ENCODE measurements around the gene C10orf90.
A peak's percentile ranks its signal among the peaks of the same experiment; 100 is the strongest.

C10orf90 gene

DNA sequence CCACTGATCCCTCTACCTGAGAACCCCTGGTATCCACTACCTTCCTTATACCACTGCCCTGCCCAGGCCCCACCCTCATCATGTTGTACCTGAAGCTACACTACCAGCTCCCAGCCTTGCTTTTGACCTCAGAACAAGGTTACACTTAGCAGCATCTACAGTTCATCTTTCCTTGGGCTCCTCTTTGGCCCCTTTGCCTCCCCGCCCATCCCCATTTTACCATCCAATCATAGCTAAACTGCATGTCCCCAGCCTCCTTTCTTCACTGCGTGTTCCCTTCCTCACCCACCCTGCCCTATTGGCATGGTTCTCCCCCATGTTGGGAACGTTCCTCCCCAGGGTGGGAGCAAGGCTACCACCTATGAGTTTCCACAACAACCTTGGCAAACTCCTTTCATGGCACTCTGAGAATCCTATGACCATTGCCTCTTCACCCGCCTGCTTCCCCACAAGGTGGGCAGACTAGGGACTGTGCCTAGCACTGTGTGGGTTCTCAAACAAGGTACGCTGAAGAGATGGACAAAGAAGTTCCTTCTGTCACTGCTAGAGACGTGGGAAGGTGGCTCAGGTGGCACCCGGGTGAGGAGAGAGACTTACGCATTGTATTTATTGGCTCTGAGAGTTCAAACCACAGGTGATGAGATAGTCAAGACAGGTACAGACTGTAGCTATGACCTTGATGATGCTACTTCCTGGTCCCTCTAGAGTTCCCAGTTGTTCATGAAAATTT, 215.3 kb downstream of the C10orf90 start:
- TF ChIP-seq CTCF (IDR thresholded peaks at IDR 0.05; ENCODE audit: unreplicated experiment in 3 of 3) = no peak
- H3K4me3 Mint-ChIP-seq = no peak overlapping the region
- H3K36me3 Mint-ChIP-seq (ENCODE audit: low read depth) = no peaks in the 10 kb centered on the region

DNA sequence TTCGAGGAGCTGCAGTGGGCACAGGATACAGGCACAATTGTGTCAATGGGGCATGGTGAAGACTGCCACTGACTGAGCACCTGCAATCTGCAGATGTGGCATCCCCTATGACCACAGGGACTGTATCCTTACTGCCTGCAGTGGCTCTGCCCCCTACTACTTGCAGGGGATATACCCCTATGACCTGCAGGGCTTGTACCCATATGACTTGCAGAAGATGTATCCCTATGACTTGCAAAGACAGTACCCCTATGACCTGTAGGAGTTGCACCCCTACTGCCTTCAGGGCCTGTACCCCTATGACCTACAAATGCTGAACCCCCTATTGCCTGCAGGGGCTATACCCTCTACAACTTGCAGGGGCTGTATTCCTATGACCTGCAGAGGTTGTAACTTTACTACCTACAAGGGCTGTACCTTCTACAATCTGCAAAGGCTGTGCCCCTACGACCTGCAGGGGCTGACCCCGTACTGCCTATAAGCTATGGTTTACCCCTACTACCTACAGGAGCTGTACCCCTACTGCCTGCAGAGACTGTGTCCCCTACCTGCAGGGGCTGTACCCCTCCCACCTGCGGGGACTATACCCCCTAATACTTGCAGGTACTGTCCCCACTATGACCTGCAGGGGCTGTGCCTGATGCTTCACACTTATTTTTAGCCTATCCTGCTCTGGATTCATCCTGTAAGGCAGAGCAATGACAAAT, 216.3 kb downstream of the C10orf90 start:
- Mint-ChIP-seq H3K4me1 (peaks cover 12% of the 10 kb centered on the region), H3K27me3 (ENCODE audit: low read depth) (peaks cover 9% of the 10 kb centered on the region), H3K36me3 (ENCODE audit: low read depth) (no peaks in the 10 kb centered on the region), H3K4me3 (no peak overlapping the region), H3K9me3 (peaks cover 7% of the 10 kb centered on the region), H3K27ac (no peak overlapping the region)
- no peak for TF ChIP-seq CTCF (IDR thresholded peaks at IDR 0.05; ENCODE audit: unreplicated experiment in 3 of 3)

More for the DNA sequence above, 215.3 kb downstream of the C10orf90 start:
- Mint-ChIP-seq H3K27me3 (ENCODE audit: low read depth) (peaks cover 13% of the 10 kb centered on the region), H3K27ac (peak overlapping the region in 1 of 3 experiments; percentile 74), H3K4me1 (peaks cover 12% of the 10 kb centered on the region), H3K9me3 (peaks cover 4% of the 10 kb centered on the region)

- Mint-ChIP-seq H3K27me3 (ENCODE audit: low read depth) (peaks cover 5% of the 10 kb centered on the region), H3K36me3 (ENCODE audit: low read depth) (no peaks in the 10 kb centered on the region), H3K4me1 (peaks cover 12% of the 10 kb centered on the region), H3K4me3 (no peak overlapping the region), H3K27ac (no peak overlapping the region), H3K9me3 (peaks cover 15% of the 10 kb centered on the region)
- no peak for TF ChIP-seq CTCF (IDR thresholded peaks at IDR 0.05; ENCODE audit: unreplicated experiment in 3 of 3)
Observed at GRCh38 chr10:126452245-126452644, 218.2 kb downstream of the C10orf90 start.

DNA sequence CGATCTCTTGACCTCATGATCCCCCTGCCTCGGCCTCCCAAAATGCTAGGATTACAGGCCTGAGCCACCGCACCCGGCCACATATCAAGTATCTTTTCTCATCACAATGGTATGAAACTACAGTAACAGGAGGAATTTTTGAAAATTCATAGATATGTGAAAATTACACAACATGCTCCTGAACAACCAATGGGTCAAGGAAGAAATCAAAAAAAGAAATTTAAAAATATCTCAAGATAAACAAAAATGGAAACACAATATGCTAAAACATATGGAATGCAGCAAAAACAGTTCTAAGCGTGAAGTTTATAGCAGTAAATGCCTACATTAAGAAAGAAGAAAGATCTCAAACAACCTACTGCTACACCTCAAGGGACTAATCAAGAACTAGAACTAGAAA, 222.4 kb downstream of the C10orf90 start:
- Mint-ChIP-seq H3K27ac (no peak overlapping the region), H3K27me3 (ENCODE audit: low read depth) (peaks cover 1% of the 10 kb centered on the region), H3K36me3 (ENCODE audit: low read depth) (no peaks in the 10 kb centered on the region), H3K4me1 (no peaks in the 10 kb centered on the region), H3K9me3 (peaks cover 34% of the 10 kb centered on the region), H3K4me3 (no peak overlapping the region)
- TF ChIP-seq CTCF (IDR thresholded peaks at IDR 0.05; ENCODE audit: unreplicated experiment in 3 of 3) = no peak

DNA sequence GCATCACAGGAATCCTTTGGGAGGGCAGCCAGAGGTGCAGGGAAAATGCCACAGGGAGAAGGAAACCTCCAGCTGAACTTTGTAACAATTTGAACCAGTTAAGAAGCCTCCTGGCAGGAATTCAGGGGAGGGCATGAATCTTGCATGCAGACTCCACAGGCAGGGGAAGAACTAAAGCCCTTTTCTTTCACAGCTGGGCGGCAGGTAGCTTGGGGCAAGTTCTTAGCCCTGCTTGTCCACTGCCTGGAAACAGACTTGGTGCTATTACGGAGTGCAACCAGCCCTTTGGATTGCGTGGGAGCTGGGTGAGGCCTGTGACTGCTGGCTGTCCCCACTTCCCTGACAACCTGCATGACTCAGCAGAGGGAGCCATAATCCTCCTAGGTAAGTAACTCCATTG, 230.6 kb downstream of the C10orf90 start:
- Mint-ChIP-seq H3K4me3 (no peak overlapping the region), H3K9me3 (peaks cover 24% of the 10 kb centered on the region), H3K4me1 (no peaks in the 10 kb centered on the region)

More for the DNA sequence above, 230.6 kb downstream of the C10orf90 start:
- Mint-ChIP-seq H3K27me3 (ENCODE audit: low read depth) (peaks cover 9% of the 10 kb centered on the region), H3K36me3 (ENCODE audit: low read depth) (no peaks in the 10 kb centered on the region), H3K27ac (no peak overlapping the region)
- no peak for TF ChIP-seq CTCF (IDR thresholded peaks at IDR 0.05; ENCODE audit: unreplicated experiment in 3 of 3)

Measured in nephron (organoid).